PFSK-1 (cell line): ENCODE data around the gene ISG20.

Experiments used
- POLR2AphosphoS5 ChIP-seq: IDR thresholded peaks from 2 replicates; pipeline ENCODE4 v1.6.1; 2012; ENCODE audit warnings: low read depth, mild to moderate bottlenecking, control low read depth, low read length, moderate library complexity
- SIN3A ChIP-seq: IDR thresholded peaks from 2 replicates; pipeline ENCODE4 v1.6.1; 2012; ENCODE audit warnings: mild to moderate bottlenecking, low read length, moderate library complexity, borderline replicate concordance; ENCODE audit not compliant: insufficient read depth
- TAF1 ChIP-seq: IDR thresholded peaks from 2 replicates; pipeline ENCODE4 v1.6.1; 2012; ENCODE audit warnings: low read length, control low read depth, borderline replicate concordance; ENCODE audit not compliant: insufficient read depth
- TF ChIP-seq, protein P1 (sequence below), 2 experiments: IDR thresholded peaks; 2 replicates each; pipeline versions ENCODE4 v1.6.1 to v1.8.0; 2011 to 2012; ENCODE audit warnings: low read depth in 2 of 2, low read length in 2 of 2, control low read depth in 1 of 2, inconsistent platforms in 1 of 2, mild to moderate bottlenecking in 1 of 2, moderate library complexity in 1 of 2; ENCODE audit not compliant: insufficient read depth in 1 of 2

- TF ChIP-seq POLR2AphosphoS5 = no peak
- no peak for TF ChIP-seq TAF1
- no peak for TF ChIP-seq SIN3A
- TF ChIP-seq, protein P1, sequence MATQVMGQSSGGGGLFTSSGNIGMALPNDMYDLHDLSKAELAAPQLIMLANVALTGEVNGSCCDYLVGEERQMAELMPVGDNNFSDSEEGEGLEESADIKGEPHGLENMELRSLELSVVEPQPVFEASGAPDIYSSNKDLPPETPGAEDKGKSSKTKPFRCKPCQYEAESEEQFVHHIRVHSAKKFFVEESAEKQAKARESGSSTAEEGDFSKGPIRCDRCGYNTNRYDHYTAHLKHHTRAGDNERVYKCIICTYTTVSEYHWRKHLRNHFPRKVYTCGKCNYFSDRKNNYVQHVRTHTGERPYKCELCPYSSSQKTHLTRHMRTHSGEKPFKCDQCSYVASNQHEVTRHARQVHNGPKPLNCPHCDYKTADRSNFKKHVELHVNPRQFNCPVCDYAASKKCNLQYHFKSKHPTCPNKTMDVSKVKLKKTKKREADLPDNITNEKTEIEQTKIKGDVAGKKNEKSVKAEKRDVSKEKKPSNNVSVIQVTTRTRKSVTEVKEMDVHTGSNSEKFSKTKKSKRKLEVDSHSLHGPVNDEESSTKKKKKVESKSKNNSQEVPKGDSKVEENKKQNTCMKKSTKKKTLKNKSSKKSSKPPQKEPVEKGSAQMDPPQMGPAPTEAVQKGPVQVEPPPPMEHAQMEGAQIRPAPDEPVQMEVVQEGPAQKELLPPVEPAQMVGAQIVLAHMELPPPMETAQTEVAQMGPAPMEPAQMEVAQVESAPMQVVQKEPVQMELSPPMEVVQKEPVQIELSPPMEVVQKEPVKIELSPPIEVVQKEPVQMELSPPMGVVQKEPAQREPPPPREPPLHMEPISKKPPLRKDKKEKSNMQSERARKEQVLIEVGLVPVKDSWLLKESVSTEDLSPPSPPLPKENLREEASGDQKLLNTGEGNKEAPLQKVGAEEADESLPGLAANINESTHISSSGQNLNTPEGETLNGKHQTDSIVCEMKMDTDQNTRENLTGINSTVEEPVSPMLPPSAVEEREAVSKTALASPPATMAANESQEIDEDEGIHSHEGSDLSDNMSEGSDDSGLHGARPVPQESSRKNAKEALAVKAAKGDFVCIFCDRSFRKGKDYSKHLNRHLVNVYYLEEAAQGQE (IDR thresholded peaks at IDR 0.05; ENCODE audit: insufficient read depth in 1 of 2, low read depth in 2 of 2, low read length in 2 of 2) = no peak
These were observed 2.2 kb upstream of the ISG20 start for GRCh38 chr15:88636654-88637053.
